ENCODE data around the gene SHROOM2.

SHROOM2 gene

GRCh38 chrX:9785254-9785943 lies 830 bp upstream of the SHROOM2 start:
- Histone ChIP-seq H3K27me3 (replicated peaks; ENCODE audit: control insufficient read depth, insufficient read depth, low read length) (peaks cover 41% of the 10 kb centered on the region), H3K4me3 (ENCODE audit: low read length) (no peak overlapping the region), H3K36me3 (ENCODE audit: control insufficient read depth, insufficient read depth, low read length, severe bottlenecking) (no peaks in the 10 kb centered on the region), H3K9me3 (ENCODE audit: control insufficient read depth, low read length) (peaks cover 6% of the 10 kb centered on the region), H3K4me1 (ENCODE audit: control insufficient read depth, insufficient read depth, low read length) (no peaks in the 10 kb centered on the region), H3K9ac (ENCODE audit: low read length) (no peak overlapping the region)
- DNase-seq (ENCODE audit: low read depth), result no peak

- H3K9me3 ChIP-seq (ENCODE audit: control insufficient read depth, low read length), result peaks cover 6% of the 10 kb centered on the region
- H3K4me1 ChIP-seq (ENCODE audit: control insufficient read depth, insufficient read depth, low read length), result no peaks in the 10 kb centered on the region
- H3K27me3 ChIP-seq (replicated peaks; ENCODE audit: control insufficient read depth, insufficient read depth, low read length), result peaks cover 45% of the 10 kb centered on the region
- no peaks in the 10 kb centered on the region for H3K36me3 ChIP-seq (ENCODE audit: control insufficient read depth, insufficient read depth, low read length, severe bottlenecking)
- no peak for DNase-seq (ENCODE audit: low read depth)
- H3K4me3 ChIP-seq (ENCODE audit: low read length), result no peak overlapping the region
- H3K9ac ChIP-seq (ENCODE audit: low read length), result no peak overlapping the region
Observed at GRCh38 chrX:9786798-9787635, 788 bp downstream of the SHROOM2 start.

DNA sequence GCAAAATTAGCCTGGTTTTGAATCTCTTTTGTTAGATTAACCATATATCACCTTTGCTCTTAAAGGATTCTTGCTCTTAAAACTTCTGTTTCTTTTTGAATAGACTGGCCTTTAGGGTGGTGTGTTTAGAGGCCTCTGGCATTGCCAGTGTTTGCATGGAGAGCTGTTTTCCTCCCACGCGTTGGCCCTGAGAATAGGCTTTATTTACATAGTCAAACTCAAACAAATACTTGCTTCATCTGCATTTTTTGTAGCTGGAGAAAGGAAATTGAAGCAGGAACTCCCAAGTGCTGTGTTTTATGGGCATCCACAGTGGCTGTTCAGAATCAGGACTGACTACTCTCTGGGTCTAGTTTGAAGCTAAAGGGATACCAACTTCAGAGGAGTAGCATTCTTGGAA lies 2.7 kb downstream of the SHROOM2 start:
- no peaks in the 10 kb centered on the region for H3K36me3 ChIP-seq (ENCODE audit: control insufficient read depth, insufficient read depth, low read length, severe bottlenecking)
- H3K4me1 ChIP-seq (ENCODE audit: control insufficient read depth, insufficient read depth, low read length), result no peaks in the 10 kb centered on the region
- H3K27me3 ChIP-seq (replicated peaks; ENCODE audit: control insufficient read depth, insufficient read depth, low read length), result peaks cover 38% of the 10 kb centered on the region
- no peak overlapping the region for H3K9ac ChIP-seq (ENCODE audit: low read length)
- peak; percentile 27 for DNase-seq (ENCODE audit: low read depth)
- H3K9me3 ChIP-seq (ENCODE audit: control insufficient read depth, low read length), result peaks cover 6% of the 10 kb centered on the region
- H3K4me3 ChIP-seq (ENCODE audit: low read length), result no peak overlapping the region

- no peak for DNase-seq (ENCODE audit: low read depth)
- no peaks in the 10 kb centered on the region for H3K36me3 ChIP-seq (ENCODE audit: control insufficient read depth, insufficient read depth, low read length, severe bottlenecking)
- H3K4me3 ChIP-seq (ENCODE audit: low read length), result no peak overlapping the region
- no peaks in the 10 kb centered on the region for H3K4me1 ChIP-seq (ENCODE audit: control insufficient read depth, insufficient read depth, low read length)
- peaks cover 36% of the 10 kb centered on the region for H3K27me3 ChIP-seq (replicated peaks; ENCODE audit: control insufficient read depth, insufficient read depth, low read length)
- H3K9ac ChIP-seq (ENCODE audit: low read length), result no peak overlapping the region
- H3K9me3 ChIP-seq (ENCODE audit: control insufficient read depth, low read length), result peaks cover 4% of the 10 kb centered on the region
Observed at GRCh38 chrX:9789555-9789954, 3.3 kb downstream of the SHROOM2 start.

- no peak overlapping the region for H3K4me3 ChIP-seq (ENCODE audit: low read length)
- H3K36me3 ChIP-seq (ENCODE audit: control insufficient read depth, insufficient read depth, low read length, severe bottlenecking), result no peaks in the 10 kb centered on the region
- no peak overlapping the region for H3K9ac ChIP-seq (ENCODE audit: low read length)
- H3K27me3 ChIP-seq (replicated peaks; ENCODE audit: control insufficient read depth, insufficient read depth, low read length), result peaks cover 27% of the 10 kb centered on the region
- no peak for DNase-seq (ENCODE audit: low read depth)
- peaks cover 13% of the 10 kb centered on the region for H3K9me3 ChIP-seq (ENCODE audit: control insufficient read depth, low read length)
- H3K4me1 ChIP-seq (ENCODE audit: control insufficient read depth, insufficient read depth, low read length), result no peaks in the 10 kb centered on the region
Observed at GRCh38 chrX:9790866-9791265, 4.6 kb downstream of the SHROOM2 start.

DNA sequence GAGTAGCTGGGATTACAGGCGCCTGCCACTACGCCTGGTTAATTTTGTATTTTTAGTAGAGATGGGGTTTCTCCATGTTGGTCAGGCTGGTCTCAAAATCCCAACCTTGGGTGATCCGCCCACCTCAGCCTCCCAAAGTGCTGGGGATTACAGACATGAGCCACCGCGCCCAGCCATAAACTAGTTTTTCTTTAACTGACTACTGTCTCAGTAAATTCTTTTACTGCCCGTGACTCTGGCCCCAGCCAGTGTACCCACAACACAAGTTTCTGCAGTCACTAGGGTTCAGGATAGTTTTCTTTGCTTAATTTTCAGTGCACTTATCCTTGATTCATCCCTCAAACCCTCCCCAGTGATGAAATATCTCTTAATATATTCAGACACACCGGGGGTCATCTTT lies 8.3 kb downstream of the SHROOM2 start:
- Histone ChIP-seq H3K9ac (ENCODE audit: low read length) (no peak overlapping the region), H3K36me3 (ENCODE audit: control insufficient read depth, insufficient read depth, low read length, severe bottlenecking) (no peaks in the 10 kb centered on the region), H3K9me3 (ENCODE audit: control insufficient read depth, low read length) (peaks cover 15% of the 10 kb centered on the region), H3K27me3 (replicated peaks; ENCODE audit: control insufficient read depth, insufficient read depth, low read length) (peaks cover 5% of the 10 kb centered on the region), H3K4me1 (ENCODE audit: control insufficient read depth, insufficient read depth, low read length) (no peaks in the 10 kb centered on the region), H3K4me3 (ENCODE audit: low read length) (no peak overlapping the region)
- DNase-seq (ENCODE audit: low read depth), result no peak

- Histone ChIP-seq H3K4me1 (ENCODE audit: control insufficient read depth, insufficient read depth, low read length) (no peaks in the 10 kb centered on the region), H3K4me3 (ENCODE audit: low read length) (no peak overlapping the region), H3K36me3 (ENCODE audit: control insufficient read depth, insufficient read depth, low read length, severe bottlenecking) (no peaks in the 10 kb centered on the region), H3K27me3 (replicated peaks; ENCODE audit: control insufficient read depth, insufficient read depth, low read length) (no peaks in the 10 kb centered on the region), H3K9ac (ENCODE audit: low read length) (no peak overlapping the region), H3K9me3 (ENCODE audit: control insufficient read depth, low read length) (peaks cover 15% of the 10 kb centered on the region)
- DNase-seq (ENCODE audit: low read depth), result no peak
Observed at GRCh38 chrX:9797384-9798360, 11.4 kb downstream of the SHROOM2 start.

DNA sequence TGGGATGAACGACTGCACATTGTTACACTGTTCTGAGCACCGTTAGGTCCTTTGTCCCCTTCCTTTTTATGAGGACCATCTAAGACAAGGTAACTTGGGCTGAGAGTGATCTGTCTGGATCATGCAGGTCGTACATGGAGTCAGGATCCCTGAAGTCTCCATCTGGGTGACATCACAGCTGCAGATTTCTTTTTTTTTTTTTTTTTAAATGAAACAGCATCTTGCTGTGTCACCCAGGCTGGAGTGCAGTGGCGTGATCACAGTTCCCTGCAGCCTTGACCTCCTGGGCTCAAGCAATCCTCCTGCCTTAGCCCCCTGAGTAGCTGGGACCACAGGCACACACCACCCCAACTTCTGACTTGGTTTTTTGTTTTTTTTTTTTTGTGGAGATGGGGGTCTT lies 16.5 kb downstream of the SHROOM2 start:
- Histone ChIP-seq H3K9me3 (ENCODE audit: control insufficient read depth, low read length) (no peaks in the 10 kb centered on the region), H3K36me3 (ENCODE audit: control insufficient read depth, insufficient read depth, low read length, severe bottlenecking) (no peaks in the 10 kb centered on the region), H3K9ac (ENCODE audit: low read length) (no peak overlapping the region), H3K4me1 (ENCODE audit: control insufficient read depth, insufficient read depth, low read length) (no peaks in the 10 kb centered on the region), H3K4me3 (ENCODE audit: low read length) (no peak overlapping the region), H3K27me3 (replicated peaks; ENCODE audit: control insufficient read depth, insufficient read depth, low read length) (no peaks in the 10 kb centered on the region)
- no peak for DNase-seq (ENCODE audit: low read depth)

DNA sequence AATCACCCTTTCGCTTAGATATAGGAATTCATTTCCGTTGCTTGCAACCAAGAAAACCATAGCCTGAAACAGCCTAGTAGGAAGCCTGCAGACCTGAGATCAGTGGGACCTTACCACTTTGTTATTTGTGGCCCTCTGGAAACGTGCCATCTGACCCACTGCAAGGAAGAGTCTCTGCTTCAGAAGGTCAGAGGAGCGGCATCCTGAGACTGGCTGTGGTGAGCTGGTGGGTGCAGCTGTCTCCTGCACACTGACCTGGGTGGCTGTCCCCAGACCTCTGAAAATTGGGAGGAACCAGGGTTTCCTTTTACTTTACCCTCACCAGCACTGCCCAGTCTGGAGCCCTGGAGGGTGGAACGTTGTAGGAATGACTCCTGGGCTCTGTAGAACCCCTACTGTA lies 18.2 kb downstream of the SHROOM2 start:
- Histone ChIP-seq H3K9me3 (ENCODE audit: control insufficient read depth, low read length) (no peaks in the 10 kb centered on the region), H3K27me3 (replicated peaks; ENCODE audit: control insufficient read depth, insufficient read depth, low read length) (no peaks in the 10 kb centered on the region), H3K4me3 (ENCODE audit: low read length) (no peak overlapping the region), H3K9ac (ENCODE audit: low read length) (no peak overlapping the region), H3K4me1 (ENCODE audit: control insufficient read depth, insufficient read depth, low read length) (no peaks in the 10 kb centered on the region), H3K36me3 (ENCODE audit: control insufficient read depth, insufficient read depth, low read length, severe bottlenecking) (no peaks in the 10 kb centered on the region)
- DNase-seq (ENCODE audit: low read depth), result no peak

DNA sequence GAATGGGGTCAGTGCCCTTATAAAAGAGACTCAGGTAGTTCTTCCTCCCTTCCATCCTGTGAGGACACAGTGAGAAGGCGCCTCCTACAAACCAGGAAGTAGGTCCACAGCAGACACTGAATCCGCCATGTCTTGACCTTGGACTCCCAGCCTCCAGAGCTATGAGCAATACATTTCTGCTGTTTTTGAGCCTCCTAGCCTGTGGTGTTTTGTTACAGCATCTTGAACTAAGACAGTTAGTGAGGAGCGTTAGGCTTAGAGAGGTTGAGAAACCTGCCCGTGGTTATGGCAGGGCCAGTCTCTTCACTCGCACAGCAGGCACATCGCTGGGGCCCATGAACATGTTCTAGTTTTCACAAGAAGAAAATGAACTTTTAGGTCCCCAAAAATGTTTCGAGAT lies 19.7 kb downstream of the SHROOM2 start:
- Histone ChIP-seq H3K36me3 (ENCODE audit: control insufficient read depth, insufficient read depth, low read length, severe bottlenecking) (no peaks in the 10 kb centered on the region), H3K4me3 (ENCODE audit: low read length) (no peak overlapping the region), H3K4me1 (ENCODE audit: control insufficient read depth, insufficient read depth, low read length) (no peaks in the 10 kb centered on the region), H3K27me3 (replicated peaks; ENCODE audit: control insufficient read depth, insufficient read depth, low read length) (no peaks in the 10 kb centered on the region), H3K9me3 (ENCODE audit: control insufficient read depth, low read length) (no peaks in the 10 kb centered on the region), H3K9ac (ENCODE audit: low read length) (no peak overlapping the region)
- no peak for DNase-seq (ENCODE audit: low read depth)
